Measurements from ENCODE around the gene CEBPA.

Gene CEBPA

GRCh38 chr19:33302175-33302973, at the start of gene CEBPA:
Gene CEBPA (minus strand): TSS chr19:33302534. CDS start chr19:33302414, 120 bp downstream.
- peaks cover 3% of the 10 kb centered on the region; the same call in 1 of the 2 replicates for H3K27me3 ChIP-seq (ENCODE audit: insufficient read depth, low read length)
- no peak within 1 kb of the TSS for H3K4me3 ChIP-seq (ENCODE audit: low read depth, low read length, poor library complexity, severe bottlenecking)
- TF ChIP-seq EZH2 (IDR thresholded peaks at IDR 0.05; ENCODE audit: borderline replicate concordance, low read length) (no peak), CTCF (IDR thresholded peaks at IDR 0.05; ENCODE audit: low read length) (0 out of 2 replicates have a peak, but pooled peaks have one; percentile 9)
- H3K9me2 ChIP-seq (ENCODE audit: low read depth, low read length): no peaks in the 10 kb centered on the region
- H3K36me3 ChIP-seq (ENCODE audit: insufficient read depth, low read length): no peaks in the 10 kb centered on the region
- no peak within 1 kb of the TSS for H2AFZ ChIP-seq (ENCODE audit: low read length)
- no peaks in the 10 kb centered on the region for H3F3A ChIP-seq (ENCODE audit: insufficient read depth, low read length)
- H3K4me1 ChIP-seq (ENCODE audit: insufficient read depth, low read length, severe bottlenecking): no peaks in the 10 kb centered on the region
- H3K9ac ChIP-seq (ENCODE audit: low read length): no peak within 1 kb of the TSS
- no peaks in the 10 kb centered on the region for H3K9me3 ChIP-seq (ENCODE audit: low read length)
- H3K4me2 ChIP-seq (ENCODE audit: low read length): no peak within 1 kb of the TSS
- no peaks in the 10 kb centered on the region for H4K20me1 ChIP-seq (ENCODE audit: insufficient read depth, low read length)
- no peaks in the 10 kb centered on the region for H3K79me2 ChIP-seq (ENCODE audit: insufficient read depth, low read length)
- H3K27ac ChIP-seq (ENCODE audit: low read depth, low read length, poor library complexity, severe bottlenecking): no peak within 1 kb of the TSS

DNA sequence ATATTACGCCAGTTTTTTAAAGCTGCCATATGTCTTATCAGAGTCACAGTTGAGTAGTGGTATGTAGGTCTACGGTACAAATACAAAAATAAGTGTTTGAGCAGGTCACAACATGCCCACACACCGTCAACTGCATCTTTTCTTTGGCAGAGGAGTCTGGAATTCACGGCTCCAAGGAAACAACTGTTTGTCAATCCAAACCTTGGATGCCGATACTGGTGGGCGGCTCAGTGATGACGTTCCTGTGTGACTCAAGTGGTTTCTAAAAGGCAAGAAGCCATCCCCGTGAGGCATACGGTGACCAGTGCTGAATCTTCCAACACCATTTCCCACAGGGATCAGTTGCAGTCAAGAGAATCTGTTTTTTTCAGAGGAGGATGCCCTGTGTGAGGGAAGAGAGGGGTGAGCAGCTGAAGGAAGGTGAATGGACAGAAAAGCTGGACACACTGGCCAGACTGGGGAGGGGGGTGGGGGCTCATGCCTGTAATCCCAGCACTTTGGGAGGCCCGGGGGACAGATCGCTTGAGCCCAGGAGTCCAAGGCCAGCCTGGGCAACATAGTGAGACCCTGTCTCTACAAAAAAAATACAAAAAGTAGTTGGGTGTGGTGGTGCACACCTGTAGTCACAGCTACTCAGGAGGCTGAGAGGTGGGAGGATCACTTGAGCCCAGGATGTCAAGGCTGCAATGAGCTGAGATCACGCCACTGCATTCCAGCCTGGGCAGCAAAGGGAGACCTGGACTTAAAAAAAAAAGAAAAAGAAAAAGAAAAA, 48.4 kb upstream of the CEBPA start:
- Histone ChIP-seq H3F3A (ENCODE audit: insufficient read depth, low read length) (no peaks in the 10 kb centered on the region), H3K4me3 (ENCODE audit: low read depth, low read length, poor library complexity, severe bottlenecking) (no peak overlapping the region), H3K9ac (ENCODE audit: low read length) (no peak overlapping the region), H3K4me2 (ENCODE audit: low read length) (no peak overlapping the region), H3K27ac (ENCODE audit: low read depth, low read length, poor library complexity, severe bottlenecking) (no peak overlapping the region), H3K9me2 (ENCODE audit: low read depth, low read length) (no peaks in the 10 kb centered on the region), H4K20me1 (ENCODE audit: insufficient read depth, low read length) (no peaks in the 10 kb centered on the region), H3K36me3 (ENCODE audit: insufficient read depth, low read length) (no peaks in the 10 kb centered on the region), H3K4me1 (ENCODE audit: insufficient read depth, low read length, severe bottlenecking) (no peaks in the 10 kb centered on the region), H2AFZ (ENCODE audit: low read length) (no peak overlapping the region), H3K9me3 (ENCODE audit: low read length) (peaks cover 3% of the 10 kb centered on the region; the same call in 1 of the 2 replicates), H3K79me2 (ENCODE audit: insufficient read depth, low read length) (no peaks in the 10 kb centered on the region), H3K27me3 (ENCODE audit: insufficient read depth, low read length) (0 out of 2 replicates have a peak, but pooled peaks cover 7% of the 10 kb centered on the region)
- TF ChIP-seq EZH2 (IDR thresholded peaks at IDR 0.05; ENCODE audit: borderline replicate concordance, low read length) (no peak), CTCF (IDR thresholded peaks at IDR 0.05; ENCODE audit: low read length) (no peak)

GRCh38 chr19:33349319-33350289, 47.3 kb upstream of the CEBPA start:
- H3K79me2 ChIP-seq (ENCODE audit: insufficient read depth, low read length): no peaks in the 10 kb centered on the region
- no peaks in the 10 kb centered on the region for H3K9me2 ChIP-seq (ENCODE audit: low read depth, low read length)
- no peaks in the 10 kb centered on the region for H3K4me1 ChIP-seq (ENCODE audit: insufficient read depth, low read length, severe bottlenecking)
- 0 out of 2 replicates have a peak, but pooled peaks cover 7% of the 10 kb centered on the region for H3K27me3 ChIP-seq (ENCODE audit: insufficient read depth, low read length)
- H3K36me3 ChIP-seq (ENCODE audit: insufficient read depth, low read length): no peaks in the 10 kb centered on the region
- H3F3A ChIP-seq (ENCODE audit: insufficient read depth, low read length): no peaks in the 10 kb centered on the region
- no peak overlapping the region for H3K9ac ChIP-seq (ENCODE audit: low read length)
- TF ChIP-seq CTCF (IDR thresholded peaks at IDR 0.05; ENCODE audit: low read length): no peak
- no peak for TF ChIP-seq EZH2 (IDR thresholded peaks at IDR 0.05; ENCODE audit: borderline replicate concordance, low read length)
- H2AFZ ChIP-seq (ENCODE audit: low read length): no peak overlapping the region
- no peaks in the 10 kb centered on the region for H3K9me3 ChIP-seq (ENCODE audit: low read length)
- H4K20me1 ChIP-seq (ENCODE audit: insufficient read depth, low read length): no peaks in the 10 kb centered on the region
- no peak overlapping the region for H3K4me3 ChIP-seq (ENCODE audit: low read depth, low read length, poor library complexity, severe bottlenecking)
- H3K4me2 ChIP-seq (ENCODE audit: low read length): no peak overlapping the region
- H3K27ac ChIP-seq (ENCODE audit: low read depth, low read length, poor library complexity, severe bottlenecking): no peak overlapping the region

All from OCI-LY1 (cell line).